Measurements from ENCODE around the gene LDB3. TPM values are rescaled to one million over a fixed set of nuclear protein-coding genes. Genes with fewer than 3 reads are reported as not detected.

The LDB3 gene
- total and polyA plus RNA-seq, 2 of the 8 experiments (the other 6 are each of a cell fraction or from before 2014, with no cell fraction given) = 0.20 to 0.43 TPM

DNA sequence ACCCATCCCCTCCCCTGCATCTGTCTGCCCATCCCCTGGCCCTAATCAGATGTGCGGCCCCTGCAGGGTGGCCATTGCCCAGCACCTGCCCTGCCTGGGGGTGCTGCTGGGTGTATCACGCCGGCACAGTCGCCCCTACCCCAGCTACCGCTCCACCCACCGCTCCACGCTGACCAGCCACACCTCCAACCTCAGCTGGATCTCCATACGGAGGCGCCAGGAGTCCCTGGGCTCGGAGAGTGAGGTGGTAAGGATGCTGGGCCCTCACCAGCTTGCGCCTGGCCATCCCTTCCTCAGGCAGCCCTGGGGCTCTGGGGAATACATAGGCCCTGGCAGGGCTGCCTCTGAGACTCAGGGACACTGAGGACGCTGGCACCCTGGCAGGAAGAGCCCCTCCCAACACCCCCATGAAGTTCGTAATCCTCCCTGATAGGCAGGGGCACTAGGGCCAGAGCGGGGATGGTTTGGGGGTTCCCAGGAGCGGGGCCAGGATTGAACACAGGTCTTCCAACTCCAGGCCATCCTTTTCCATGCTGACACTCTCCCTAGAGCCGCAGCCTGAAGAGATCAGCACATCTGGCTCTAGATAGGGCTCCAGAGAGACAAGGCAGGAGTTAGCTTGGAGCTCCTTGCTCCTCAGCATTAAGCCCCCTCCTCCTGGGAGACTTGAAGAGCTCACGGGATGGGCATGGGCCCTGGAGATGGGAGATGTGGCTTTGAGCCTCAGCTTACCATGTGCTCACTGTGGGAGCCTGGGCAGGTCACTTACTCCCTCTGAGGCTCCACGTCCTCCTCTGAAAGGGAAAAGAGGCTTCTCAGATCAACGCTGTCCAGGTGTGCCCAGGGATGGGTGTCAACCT is 5.9 kb upstream of the LDB3 start:
- H2AFZ ChIP-seq (ENCODE audit: low read length) = no peak overlapping the region
- no peak overlapping the region for H3K27ac ChIP-seq (ENCODE audit: low read depth, low read length)
- no peak overlapping the region for H3K23ac ChIP-seq (ENCODE audit: insufficient read length)
- no peak overlapping the region for H3K4me2 ChIP-seq (ENCODE audit: insufficient read depth in 1 of 2, low read depth in 2 of 2, low read length in 2 of 2)
- no peaks in the 10 kb centered on the region for H4K20me1 ChIP-seq (replicated peaks in 1 of 2; ENCODE audit: control insufficient read depth in 1 of 2, insufficient read depth in 2 of 2, low read length in 2 of 2)
- H2BK12ac ChIP-seq (ENCODE audit: low read depth, low read length) = no peak overlapping the region
- H3K4me1 ChIP-seq (replicated peaks in 1 of 4; ENCODE audit: control insufficient read depth in 3 of 4, insufficient read depth in 4 of 4, low read length in 3 of 4) = peaks cover 0 to 5% (median 0%) of the 10 kb centered on the region in 4 experiments; a peak in 2 of 7 replicates
- no peak overlapping the region for H4K5ac ChIP-seq (ENCODE audit: insufficient read length, low read depth, low read length)
- DNase-seq (ENCODE audit: low read depth in 1 of 2, low spot score in 2 of 2) (no peak), FAIRE-seq (no peak)
- no peak overlapping the region for H3K14ac ChIP-seq (ENCODE audit: insufficient read length)
- ChIA-PET POLR2A (ENCODE audit: partially characterized antibody) (interaction anchor here (2.2 kb wide), 1 partner anchor 22 kb away, joined by 5 read pairs; no protein-coding TSS in a partner anchor), CTCF (ENCODE audit: partially characterized antibody) (interaction anchor here (0.8 to 13.4 kb wide), 18 partner anchors 8 to 304 kb away, joined by 3 to 105 read pairs (median 4); partner anchors contain the start of gene OPN4)
- no peak overlapping the region for H3K18ac ChIP-seq (ENCODE audit: extremely low read depth, low read length)
- no peak overlapping the region for H3K9ac ChIP-seq (replicated peaks in 1 of 4; ENCODE audit: extremely low read depth in 1 of 4, low read depth in 3 of 4, low read length in 3 of 4)
- H4K91ac ChIP-seq (replicated peaks; ENCODE audit: insufficient read length, low read length) = no peak overlapping the region
- no peak overlapping the region for H3K56ac ChIP-seq (replicated peaks; ENCODE audit: insufficient read length, low read depth, low read length)
- no peak overlapping the region for H3K4ac ChIP-seq (replicated peaks; ENCODE audit: insufficient read length, low read depth, low read length)
- no peaks in the 10 kb centered on the region for H3K79me1 ChIP-seq (ENCODE audit: low read depth, low read length)
- no peaks in the 10 kb centered on the region for H3K79me2 ChIP-seq (ENCODE audit: control insufficient read depth in 1 of 2, insufficient read depth in 2 of 2, low read length in 2 of 2)
- H2BK120ac ChIP-seq (replicated peaks; ENCODE audit: low read depth, low read length) = no peak overlapping the region
- no peaks in the 10 kb centered on the region for H3K23me2 ChIP-seq (ENCODE audit: low read depth, low read length)
- H2BK5ac ChIP-seq (ENCODE audit: low read depth, low read length) = no peak overlapping the region
- H2BK20ac ChIP-seq (ENCODE audit: low read length) = 0 out of 2 replicates have a peak overlapping the region, but pooled peaks have one; percentile 48
- no peak overlapping the region for H3K4me3 ChIP-seq (ENCODE audit: extremely low read depth in 1 of 4, insufficient read depth in 2 of 4, low read depth in 3 of 4, low read length in 4 of 4)
- peak overlapping the region; percentile 79; the same call in 1 of the 2 replicates for H4K8ac ChIP-seq (ENCODE audit: extremely low read depth, insufficient read depth, low read length)
- H3K27me3 ChIP-seq (replicated peaks in 1 of 4; ENCODE audit: control insufficient read depth in 3 of 4, extremely low read depth in 1 of 4, insufficient read depth in 3 of 4, low read length in 3 of 4) = no peaks in the 10 kb centered on the region
- H2AK5ac ChIP-seq (ENCODE audit: low read depth, low read length) = no peak overlapping the region
- WGBS, 2 experiments (ENCODE audit: extremely low coverage in 1 of 2, insufficient coverage in 1 of 2, insufficient read length in 1 of 2, insufficient replicate concordance in 2 of 2, low coverage in 1 of 2, low lambda C conversion rate in 2 of 2, missing lambda C conversion rate in 1 of 2) = 80% methylated on average over 15 of the region's 19 CpGs; no CpG with 5 or more reads in 1 of the 2 experiments
- H3K36me3 ChIP-seq (ENCODE audit: control insufficient read depth in 2 of 4, insufficient read depth in 4 of 4, low read length in 3 of 4) = no peaks in the 10 kb centered on the region
- H3K9me3 ChIP-seq (ENCODE audit: insufficient read depth in 2 of 2, low read depth in 1 of 2, low read length in 1 of 2) = no peaks in the 10 kb centered on the region
- H2BK15ac ChIP-seq (ENCODE audit: low read length) = no peak overlapping the region
- TF ChIP-seq SUZ12 (IDR thresholded peaks at IDR 0.05; ENCODE audit: low read length) (no peak), SP1 (IDR thresholded peaks at IDR 0.05; ENCODE audit: low read depth, low read length) (no peak), BRCA1 (IDR thresholded peaks at IDR 0.05; ENCODE audit: low read depth, low read length) (no peak), KDM1A (IDR thresholded peaks at IDR 0.05; ENCODE audit: borderline replicate concordance, low read length) (no peak), ATF3 (IDR thresholded peaks at IDR 0.05; ENCODE audit: insufficient read depth, low read depth, low read length) (no peak), RAD21 (IDR thresholded peaks at IDR 0.05 in 1 of 2, conservative IDR thresholded peaks at IDR 0.05 in 1 of 2; ENCODE audit: low read depth in 2 of 2, low read length in 2 of 2) (no peak), NANOG (IDR thresholded peaks at IDR 0.05; ENCODE audit: insufficient read depth, low read depth, low read length, poor library complexity, severe bottlenecking) (no peak), RXRA (IDR thresholded peaks at IDR 0.05; ENCODE audit: insufficient read depth, low read depth, low read length) (no peak), EZH2 (IDR thresholded peaks at IDR 0.05; ENCODE audit: low read depth, low read length, severe bottlenecking) (no peak), EP300 (IDR thresholded peaks at IDR 0.05; ENCODE audit: borderline replicate concordance in 1 of 2, low read depth in 2 of 2, low read length in 2 of 2) (no peak)

All from H1 (cell line).